HepG2 (cell line): ENCODE measurements around the gene LHPP.

Experiments used
- EP300 ChIP-seq, 3 experiments: sonication (generic) in 1 of 3; formaldehyde crosslinking in 1 of 3; IDR thresholded peaks; 2 replicates each; pipeline versions ENCODE4 v1.5.1 to v1.6.1; 2011 to 2020; ENCODE audit warnings: low read depth in 2 of 3, low read length in 2 of 3, borderline replicate concordance in 1 of 3, improper control_type of control experiment in 1 of 3, mild to moderate bottlenecking in 1 of 3, missing genetic modification reagents in 1 of 3, moderate library complexity in 1 of 3
- JUN ChIP-seq: sonication (generic); formaldehyde crosslinking; IDR thresholded peaks from 2 replicates; pipeline ENCODE4 v1.4.0; 2020; ENCODE audit warnings: mild to moderate bottlenecking, missing genetic modification reagents
- MAZ ChIP-seq, 2 experiments: sonication (generic) in 1 of 2; formaldehyde crosslinking in 1 of 2; IDR thresholded peaks; 2 replicates each; pipeline versions ENCODE4 v1.5.0 to v1.6.1; 2012 to 2020; ENCODE audit warnings: low read depth in 2 of 2, mild to moderate bottlenecking in 2 of 2, borderline replicate concordance in 1 of 2, improper control_type of control experiment in 1 of 2, low read length in 1 of 2, missing genetic modification reagents in 1 of 2, moderate library complexity in 1 of 2
- PCBP2 ChIP-seq: fragments of 200-400 bp; formaldehyde crosslinking; optimal IDR thresholded peaks from 2 replicates; pipeline ENCODE3; 2018; ENCODE audit warnings: low read length, low read depth; ENCODE audit not compliant: poor library complexity, severe bottlenecking
- SP2 ChIP-seq: sonication (generic); formaldehyde crosslinking; IDR thresholded peaks from 2 replicates; pipeline ENCODE4 v1.5.1; 2020; ENCODE audit warnings: mild to moderate bottlenecking, missing genetic modification reagents
- SUZ12 ChIP-seq: fragments of 150-350 bp; IDR thresholded peaks from 2 replicates; pipeline ENCODE4 v1.6.1; 2014; ENCODE audit warnings: low read depth, low read length
- ZBTB3 ChIP-seq: sonication (generic); formaldehyde crosslinking; IDR thresholded peaks from 2 replicates; pipeline ENCODE4 v1.4.0; 2020; ENCODE audit warnings: low read depth, mild to moderate bottlenecking, moderate library complexity, missing genetic modification reagents, borderline replicate concordance
- ZBTB43 ChIP-seq: sonication (generic); formaldehyde crosslinking; conservative IDR thresholded peaks from 2 replicates; pipeline ENCODE4 v1.4.0; 2020; ENCODE audit warnings: missing genetic modification reagents
- ZNF124 ChIP-seq: sonication (generic); formaldehyde crosslinking; IDR thresholded peaks from 2 replicates; pipeline ENCODE4 v1.4.0; 2020; ENCODE audit warnings: missing genetic modification reagents
- TF ChIP-seq, protein P1 (sequence below): sonication (generic); formaldehyde crosslinking; IDR thresholded peaks from 2 replicates; pipeline ENCODE4 v1.5.0; 2020; ENCODE audit warnings: missing genetic modification reagents

GRCh38 chr10:124632566-124632965 is 170.9 kb downstream of the LHPP start:
- TF ChIP-seq MAZ (IDR thresholded peaks at IDR 0.05; ENCODE audit: borderline replicate concordance, low read depth, low read length): no peak
- no peak for TF ChIP-seq MAZ (CRISPR knock-in tag; IDR thresholded peaks at IDR 0.05; ENCODE audit: low read depth)
- TF ChIP-seq EP300 (IDR thresholded peaks at IDR 0.05; ENCODE audit: low read depth in 2 of 2, low read length in 2 of 2): no peak
- no peak for TF ChIP-seq EP300 (CRISPR knock-in tag; IDR thresholded peaks at IDR 0.05; ENCODE audit: borderline replicate concordance)
- no peak for TF ChIP-seq JUN (CRISPR knock-in tag)
- TF ChIP-seq SP2 (CRISPR knock-in tag): no peak
- TF ChIP-seq, protein P1, sequence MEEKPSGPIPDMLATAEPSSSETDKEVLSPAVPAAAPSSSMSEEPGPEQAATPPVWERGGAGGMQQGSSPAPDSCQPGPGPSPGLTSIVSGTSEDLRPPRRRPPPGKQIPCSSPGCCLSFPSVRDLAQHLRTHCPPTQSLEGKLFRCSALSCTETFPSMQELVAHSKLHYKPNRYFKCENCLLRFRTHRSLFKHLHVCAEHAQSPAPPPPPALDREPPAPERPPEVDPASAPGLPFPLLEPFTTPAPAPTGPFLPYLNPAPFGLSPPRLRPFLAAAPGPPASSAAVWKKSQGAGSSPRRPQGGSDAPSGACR (CRISPR knock-in tag): no peak
- no peak for TF ChIP-seq ZBTB3 (CRISPR knock-in tag)
- TF ChIP-seq SUZ12: no peak
- no peak for TF ChIP-seq PCBP2
- TF ChIP-seq ZBTB43 (CRISPR knock-in tag): no peak
- no peak for TF ChIP-seq ZNF124
